K562 (cell line): ENCODE measurements around the gene TOM1L2.

Source experiments
- KLF16 ChIP-seq: IDR thresholded peaks from 2 replicates; pipeline ENCODE4 v1.6.1; 2016; ENCODE audit warnings: antibody characterized with exemption
- MYBL2 ChIP-seq, 2 experiments: fragments of 450-650 bp in 1 of 2; sonication (generic) in 1 of 2; formaldehyde crosslinking in 1 of 2; IDR thresholded peaks; 2 replicates each; pipeline versions ENCODE4 v1.6.1 to v1.8.1; 2017 to 2022; ENCODE audit warnings: borderline replicate concordance in 1 of 2, inconsistent platforms in 1 of 2, low read depth in 1 of 2, mild to moderate bottlenecking in 1 of 2, missing genetic modification reagents in 1 of 2, moderate library complexity in 1 of 2
- TF ChIP-seq, protein P1 (sequence below): sonication (generic); formaldehyde crosslinking; IDR thresholded peaks from 2 replicates; pipeline ENCODE4 v1.9.0; 2022; ENCODE audit warnings: mild to moderate bottlenecking, missing genetic modification reagents

DNA sequence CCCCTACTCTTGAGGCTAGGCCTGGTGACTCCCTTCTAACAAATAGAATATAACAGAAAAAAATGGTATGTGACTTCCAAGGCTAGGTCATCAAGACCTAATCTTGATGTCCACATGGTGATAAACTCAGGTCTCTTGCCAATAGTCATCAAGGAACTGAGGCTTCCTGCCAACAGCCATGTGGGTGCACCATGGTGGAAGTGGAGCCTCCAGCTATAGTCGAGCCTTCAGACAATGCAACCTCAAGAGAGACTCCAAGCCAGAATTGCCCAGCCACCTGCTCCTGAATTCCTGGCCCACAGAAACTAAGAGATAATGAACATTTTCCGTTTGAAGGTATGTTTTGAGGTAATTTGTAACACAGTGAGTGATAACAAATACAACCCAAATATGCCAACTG lies 79.5 kb downstream of the TOM1L2 start:
- TF ChIP-seq KLF16 (no peak), MYBL2 (IDR thresholded peaks at IDR 0.05; ENCODE audit: low read depth) (no peak), MYBL2 (CRISPR knock-in tag; IDR thresholded peaks at IDR 0.05; ENCODE audit: borderline replicate concordance) (no peak)
- TF ChIP-seq, protein P1, sequence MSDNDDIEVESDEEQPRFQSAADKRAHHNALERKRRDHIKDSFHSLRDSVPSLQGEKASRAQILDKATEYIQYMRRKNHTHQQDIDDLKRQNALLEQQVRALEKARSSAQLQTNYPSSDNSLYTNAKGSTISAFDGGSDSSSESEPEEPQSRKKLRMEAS (CRISPR knock-in tag), result no peak
